D721Med (cell line): ENCODE results near the gene PRM2.

ENCODE experiments used
- DNase-seq: peaks from one replicate; pipeline ENCODE4 v3.0.0; 2011; ENCODE audit warnings: low spot score; ENCODE audit not compliant: insufficient read length
- FAIRE-seq: peaks from 2 replicates; lab custom pipeline; 2011; peaks lifted over from hg19 to GRCh38; lab: Jason Lieb, UNC
- TF ChIP-seq, protein P1 (sequence below): IDR thresholded peaks from 2 replicates; pipeline ENCODE4 v1.5.1; 2012; ENCODE audit warnings: mild to moderate bottlenecking, control low read depth; ENCODE audit not compliant: insufficient read depth; ENCODE audit errors: missing control alignments

PRM2 gene

GRCh38 chr16:11264155-11264832 is 12.0 kb downstream of the PRM2 start:
- TF ChIP-seq, protein P1, sequence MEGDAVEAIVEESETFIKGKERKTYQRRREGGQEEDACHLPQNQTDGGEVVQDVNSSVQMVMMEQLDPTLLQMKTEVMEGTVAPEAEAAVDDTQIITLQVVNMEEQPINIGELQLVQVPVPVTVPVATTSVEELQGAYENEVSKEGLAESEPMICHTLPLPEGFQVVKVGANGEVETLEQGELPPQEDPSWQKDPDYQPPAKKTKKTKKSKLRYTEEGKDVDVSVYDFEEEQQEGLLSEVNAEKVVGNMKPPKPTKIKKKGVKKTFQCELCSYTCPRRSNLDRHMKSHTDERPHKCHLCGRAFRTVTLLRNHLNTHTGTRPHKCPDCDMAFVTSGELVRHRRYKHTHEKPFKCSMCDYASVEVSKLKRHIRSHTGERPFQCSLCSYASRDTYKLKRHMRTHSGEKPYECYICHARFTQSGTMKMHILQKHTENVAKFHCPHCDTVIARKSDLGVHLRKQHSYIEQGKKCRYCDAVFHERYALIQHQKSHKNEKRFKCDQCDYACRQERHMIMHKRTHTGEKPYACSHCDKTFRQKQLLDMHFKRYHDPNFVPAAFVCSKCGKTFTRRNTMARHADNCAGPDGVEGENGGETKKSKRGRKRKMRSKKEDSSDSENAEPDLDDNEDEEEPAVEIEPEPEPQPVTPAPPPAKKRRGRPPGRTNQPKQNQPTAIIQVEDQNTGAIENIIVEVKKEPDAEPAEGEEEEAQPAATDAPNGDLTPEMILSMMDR = no peak
- DNase-seq (no peak), FAIRE-seq (no peak)

GRCh38 chr16:11263737-11264136 is 12.5 kb downstream of the PRM2 start:
- FAIRE-seq = no peak
- TF ChIP-seq, protein P1 = no peak
- DNase-seq = no peak

DNA sequence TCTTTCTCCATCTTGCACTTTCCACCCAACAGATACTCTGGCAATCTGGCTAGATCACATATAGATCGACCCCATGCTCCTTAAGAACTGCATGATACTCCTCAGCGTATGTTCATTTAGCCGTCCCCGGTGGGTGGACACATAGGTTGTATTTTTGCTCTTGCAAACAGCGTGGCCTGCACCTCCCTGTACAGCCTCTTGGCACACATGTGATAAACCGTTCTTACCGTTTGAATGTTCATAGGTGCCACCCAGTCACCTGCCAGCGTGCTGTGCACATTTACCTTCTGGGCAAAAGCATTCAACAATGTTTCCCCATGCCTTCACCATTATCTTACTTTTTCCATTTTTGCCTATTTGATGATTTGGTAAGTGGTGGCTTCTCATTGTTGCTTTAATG is 13.4 kb downstream of the PRM2 start:
- TF ChIP-seq, protein P1 = no peak
- FAIRE-seq = no peak

GRCh38 chr16:11260596-11260966 is 15.7 kb downstream of the PRM2 start:
- DNase-seq (no peak), FAIRE-seq (no peak)
- TF ChIP-seq, protein P1 = no peak

More for the DNA sequence above, 13.4 kb downstream of the PRM2 start:
- no peak for DNase-seq

- TF ChIP-seq, protein P1 = no peak
- no peak for FAIRE-seq
- no peak for DNase-seq
Observed at GRCh38 chr16:11259655-11260595, 16.4 kb downstream of the PRM2 start.

DNA sequence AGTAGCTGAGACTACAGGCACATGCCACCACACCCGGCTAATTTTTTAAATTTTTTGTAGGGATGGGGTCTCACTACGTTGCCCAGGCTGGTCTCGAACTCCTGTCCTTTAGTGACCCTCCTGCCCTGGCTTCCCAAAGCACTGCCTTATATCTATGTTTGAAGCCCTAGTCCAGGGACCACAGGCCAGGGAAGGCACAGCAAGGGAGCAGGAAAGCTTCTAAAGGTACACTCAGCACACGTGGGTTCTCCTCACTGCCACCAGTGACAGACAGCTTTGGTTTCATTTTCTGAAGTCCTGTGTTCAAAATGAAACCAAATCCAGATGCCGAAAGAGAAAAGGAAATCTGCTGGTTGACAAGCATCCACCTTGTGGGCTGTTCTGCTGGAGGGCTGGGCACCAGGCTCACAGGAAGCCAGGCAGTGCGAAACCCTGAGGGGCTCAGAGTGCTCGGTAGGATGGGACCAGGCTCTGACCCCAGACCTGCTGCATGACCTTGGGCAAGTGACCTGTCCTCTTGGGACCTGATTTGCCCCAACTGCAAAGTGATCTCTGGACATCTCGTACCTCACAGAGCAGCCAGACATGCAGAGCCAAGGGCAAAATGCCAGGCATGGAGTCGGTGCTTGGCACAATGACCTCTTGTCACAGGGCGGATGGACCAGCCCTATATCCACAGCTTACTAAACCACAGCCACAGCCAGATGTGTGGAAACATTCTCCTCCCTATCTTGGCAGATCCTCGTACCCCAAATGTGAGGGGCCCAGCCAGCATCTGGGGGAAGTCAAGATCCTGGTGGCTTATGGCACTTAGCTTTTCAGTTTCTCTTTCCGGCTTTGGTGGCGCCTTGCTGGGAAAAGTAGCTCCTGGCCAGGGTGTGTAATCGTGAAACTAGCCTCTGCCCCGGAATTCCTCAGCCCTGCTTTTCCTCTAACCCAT is 17.5 kb downstream of the PRM2 start:
- TF ChIP-seq, protein P1 = no peak
- FAIRE-seq (no peak), DNase-seq (no peak)
